ENCODE results near the gene PDIA2. TPM values are rescaled to one million over a fixed set of nuclear protein-coding genes. Genes with fewer than 3 reads are reported as not detected.

PDIA2 gene
- total RNA-seq, 6 experiments from 2014 or later: not detected

GRCh38 chr16:282491-282890 lies 473 bp upstream of the PDIA2 start:
- Mint-ChIP-seq H3K27me3 (ENCODE audit: insufficient read depth) (peaks cover 5% of the 10 kb centered on the region), H3K4me3 (no peak overlapping the region), H3K27ac (no peak overlapping the region), H3K36me3 (ENCODE audit: low read depth) (peaks cover 5% of the 10 kb centered on the region; the same call in 1 of the 2 replicates), H3K4me1 (ENCODE audit: low read depth) (no peaks in the 10 kb centered on the region), H3K9me3 (no peaks in the 10 kb centered on the region)
- TF ChIP-seq, protein P1, sequence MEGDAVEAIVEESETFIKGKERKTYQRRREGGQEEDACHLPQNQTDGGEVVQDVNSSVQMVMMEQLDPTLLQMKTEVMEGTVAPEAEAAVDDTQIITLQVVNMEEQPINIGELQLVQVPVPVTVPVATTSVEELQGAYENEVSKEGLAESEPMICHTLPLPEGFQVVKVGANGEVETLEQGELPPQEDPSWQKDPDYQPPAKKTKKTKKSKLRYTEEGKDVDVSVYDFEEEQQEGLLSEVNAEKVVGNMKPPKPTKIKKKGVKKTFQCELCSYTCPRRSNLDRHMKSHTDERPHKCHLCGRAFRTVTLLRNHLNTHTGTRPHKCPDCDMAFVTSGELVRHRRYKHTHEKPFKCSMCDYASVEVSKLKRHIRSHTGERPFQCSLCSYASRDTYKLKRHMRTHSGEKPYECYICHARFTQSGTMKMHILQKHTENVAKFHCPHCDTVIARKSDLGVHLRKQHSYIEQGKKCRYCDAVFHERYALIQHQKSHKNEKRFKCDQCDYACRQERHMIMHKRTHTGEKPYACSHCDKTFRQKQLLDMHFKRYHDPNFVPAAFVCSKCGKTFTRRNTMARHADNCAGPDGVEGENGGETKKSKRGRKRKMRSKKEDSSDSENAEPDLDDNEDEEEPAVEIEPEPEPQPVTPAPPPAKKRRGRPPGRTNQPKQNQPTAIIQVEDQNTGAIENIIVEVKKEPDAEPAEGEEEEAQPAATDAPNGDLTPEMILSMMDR (IDR thresholded peaks at IDR 0.05): no peak
- no peak for DNase-seq

DNA sequence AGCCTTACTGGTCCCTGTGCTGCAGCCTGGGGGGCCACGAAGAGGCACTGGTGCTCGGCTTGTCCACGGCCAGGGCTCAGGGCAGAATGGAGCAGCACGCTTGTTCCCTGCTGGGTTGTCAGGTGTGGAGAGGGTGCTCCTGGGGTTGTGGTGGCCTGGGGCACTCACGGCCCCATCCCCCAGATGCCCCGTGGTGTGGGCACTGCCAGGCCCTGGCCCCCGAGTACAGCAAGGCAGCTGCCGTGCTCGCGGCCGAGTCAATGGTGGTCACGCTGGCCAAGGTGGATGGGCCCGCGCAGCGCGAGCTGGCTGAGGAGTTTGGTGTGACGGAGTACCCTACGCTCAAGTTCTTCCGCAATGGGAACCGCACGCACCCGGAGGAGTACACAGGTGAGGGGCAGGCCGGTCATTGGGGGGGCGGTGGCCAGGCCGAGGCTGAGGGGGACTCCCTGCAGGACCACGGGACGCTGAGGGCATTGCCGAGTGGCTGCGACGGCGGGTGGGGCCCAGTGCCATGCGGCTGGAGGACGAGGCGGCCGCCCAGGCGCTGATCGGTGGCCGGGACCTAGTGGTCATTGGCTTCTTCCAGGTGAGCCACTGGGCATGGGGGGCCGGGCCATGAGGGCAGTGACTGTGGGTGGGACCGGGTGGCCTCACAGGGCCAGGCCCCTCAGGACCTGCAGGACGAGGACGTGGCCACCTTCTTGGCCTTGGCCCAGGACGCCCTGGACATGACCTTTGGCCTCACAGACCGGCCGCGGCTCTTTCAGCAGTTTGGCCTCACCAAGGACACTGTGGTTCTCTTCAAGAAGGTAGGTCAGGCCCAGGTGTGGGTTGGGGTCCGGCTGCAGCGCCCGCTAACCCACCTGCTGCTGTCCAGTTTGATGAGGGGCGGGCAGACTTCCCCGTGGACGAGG lies 1.5 kb downstream of the PDIA2 start:
- TF ChIP-seq, protein P1 (IDR thresholded peaks at IDR 0.05): no peak
- no peak overlapping the region for H3K27ac Mint-ChIP-seq
- DNase-seq: no peak
- H3K4me1 Mint-ChIP-seq (ENCODE audit: low read depth): no peaks in the 10 kb centered on the region
- no peak overlapping the region for H3K4me3 Mint-ChIP-seq
- H3K27me3 Mint-ChIP-seq (ENCODE audit: insufficient read depth): peaks cover 2% of the 10 kb centered on the region
- H3K9me3 Mint-ChIP-seq: no peaks in the 10 kb centered on the region
- peaks cover 10% of the 10 kb centered on the region for H3K36me3 Mint-ChIP-seq (ENCODE audit: low read depth)

DNA sequence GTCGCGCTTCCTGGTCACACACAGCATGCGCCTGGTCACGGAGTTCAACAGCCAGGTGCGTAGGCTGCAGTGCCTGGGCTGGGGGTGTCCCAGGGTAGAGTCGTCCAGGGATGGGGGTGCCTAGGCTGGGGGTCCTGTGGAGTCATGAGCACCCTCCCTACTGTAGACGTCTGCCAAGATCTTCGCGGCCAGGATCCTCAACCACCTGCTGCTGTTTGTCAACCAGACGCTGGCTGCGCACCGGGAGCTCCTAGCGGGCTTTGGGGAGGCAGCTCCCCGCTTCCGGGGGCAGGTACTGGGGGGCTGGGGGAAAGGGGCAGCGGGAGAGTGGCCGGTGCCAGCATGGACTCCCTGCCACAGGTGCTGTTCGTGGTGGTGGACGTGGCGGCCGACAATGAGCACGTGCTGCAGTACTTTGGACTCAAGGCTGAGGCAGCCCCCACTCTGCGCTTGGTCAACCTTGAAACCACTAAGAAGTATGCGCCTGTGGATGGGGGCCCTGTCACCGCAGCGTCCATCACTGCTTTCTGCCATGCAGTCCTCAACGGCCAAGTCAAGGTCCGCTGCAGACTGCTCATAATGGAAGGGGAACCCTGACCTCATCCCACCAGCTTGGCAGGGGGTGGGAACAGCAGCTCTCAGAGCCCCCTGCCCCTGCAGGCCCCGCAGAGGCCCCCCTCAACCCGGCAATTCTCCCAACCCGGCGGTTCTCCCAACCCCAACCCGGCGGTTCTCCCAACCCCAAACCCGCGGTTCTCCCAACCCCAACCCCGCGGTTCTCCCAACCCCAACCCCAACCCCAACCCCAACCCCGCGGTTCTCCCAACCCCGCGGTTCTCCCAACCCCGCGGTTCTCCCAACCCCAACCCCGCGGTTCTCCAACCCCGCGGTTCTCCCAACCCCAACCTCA lies 2.4 kb downstream of the PDIA2 start:
- TF ChIP-seq, protein P1 (IDR thresholded peaks at IDR 0.05): no peak
- Mint-ChIP-seq H3K27me3 (ENCODE audit: insufficient read depth) (peaks cover 2% of the 10 kb centered on the region), H3K4me3 (no peak overlapping the region), H3K9me3 (no peaks in the 10 kb centered on the region), H3K27ac (no peak overlapping the region), H3K4me1 (ENCODE audit: low read depth) (no peaks in the 10 kb centered on the region), H3K36me3 (ENCODE audit: low read depth) (peaks cover 10% of the 10 kb centered on the region)
- no peak for DNase-seq

- H3K9me3 Mint-ChIP-seq: no peaks in the 10 kb centered on the region
Observed at GRCh38 chr16:286491-287297, 3.7 kb downstream of the PDIA2 start.

More at GRCh38 chr16:286491-287297, 3.7 kb downstream of the PDIA2 start:
- Mint-ChIP-seq H3K36me3 (ENCODE audit: low read depth) (peaks cover 10% of the 10 kb centered on the region), H3K4me3 (no peak overlapping the region), H3K27me3 (ENCODE audit: insufficient read depth) (no peaks in the 10 kb centered on the region; the same call in 1 of the 2 replicates), H3K4me1 (ENCODE audit: low read depth) (no peaks in the 10 kb centered on the region), H3K27ac (no peak overlapping the region)
- TF ChIP-seq, protein P1 (IDR thresholded peaks at IDR 0.05): no peak
- DNase-seq: no peak

Data from HFFc6 (cell line).